HepG2 (cell line): ENCODE measurements around the gene ESAM.
"Not testable (repeated sequence)": the region's sequence is repeated elsewhere in the genome, so short reads cannot be mapped to it uniquely, and the experiment has no call there.

Experiments
- CBX5 ChIP-seq: sonication (generic); formaldehyde crosslinking; IDR thresholded peaks from 2 replicates; pipeline ENCODE4 v1.4.0; 2020; ENCODE audit warnings: missing genetic modification reagents, borderline replicate concordance
- CHD2 ChIP-seq: IDR thresholded peaks from 2 replicates; pipeline ENCODE4 v1.6.1; 2011; ENCODE audit warnings: low read depth, low read length, improper control_type of control experiment
- CTCF ChIP-seq: sonication (generic); formaldehyde crosslinking; IDR thresholded peaks from 2 replicates; pipeline ENCODE4 v1.5.0; 2020; ENCODE audit warnings: mild to moderate bottlenecking, missing genetic modification reagents, moderate library complexity
- EP300 ChIP-seq, 3 experiments: sonication (generic) in 1 of 3; formaldehyde crosslinking in 1 of 3; IDR thresholded peaks; 2 replicates each; pipeline versions ENCODE4 v1.5.1 to v1.6.1; 2011 to 2020; ENCODE audit warnings: low read depth in 2 of 3, low read length in 2 of 3, borderline replicate concordance in 1 of 3, improper control_type of control experiment in 1 of 3, mild to moderate bottlenecking in 1 of 3, missing genetic modification reagents in 1 of 3, moderate library complexity in 1 of 3
- EZH2 ChIP-seq: conservative IDR thresholded peaks from 2 replicates; pipeline ENCODE4 v1.6.1; 2012; ENCODE audit warnings: mild to moderate bottlenecking, low read depth, low read length, moderate library complexity
- NFYB ChIP-seq: sonication (generic); formaldehyde crosslinking; IDR thresholded peaks from 2 replicates; pipeline ENCODE4 v1.4.0; 2020; ENCODE audit warnings: missing genetic modification reagents
- POLR2AphosphoS2 ChIP-seq: IDR thresholded peaks from 2 replicates; pipeline ENCODE4 v1.6.1; 2011; ENCODE audit warnings: low read depth, low read length, improper control_type of control experiment
- POLR2AphosphoS5 ChIP-seq: IDR thresholded peaks from 2 replicates; pipeline ENCODE4 v1.6.1; 2012; ENCODE audit warnings: low read depth, low read length
- SOX5 ChIP-seq: IDR thresholded peaks from 2 replicates; pipeline ENCODE4 v1.6.1; 2016; ENCODE audit warnings: borderline replicate concordance
- USF2 ChIP-seq, 2 experiments: sonication (generic) in 1 of 2; formaldehyde crosslinking in 1 of 2; IDR thresholded peaks; 2 replicates each; pipeline versions ENCODE4 v1.5.1 to v1.6.1; 2011 to 2020; ENCODE audit warnings: borderline replicate concordance in 1 of 2, low read depth in 1 of 2, low read length in 1 of 2, mild to moderate bottlenecking in 1 of 2, missing genetic modification reagents in 1 of 2, moderate library complexity in 1 of 2
- ZBTB7A ChIP-seq: sonication (generic); formaldehyde crosslinking; IDR thresholded peaks from 2 replicates; pipeline ENCODE4 v1.8.0; 2022; ENCODE audit warnings: mild to moderate bottlenecking, missing genetic modification reagents
- ZNF501 ChIP-seq: sonication (generic); formaldehyde crosslinking; IDR thresholded peaks from 2 replicates; pipeline ENCODE4 v1.5.1; 2020; ENCODE audit warnings: mild to moderate bottlenecking, moderate library complexity, missing genetic modification reagents
- ZNF564 ChIP-seq: sonication (generic); formaldehyde crosslinking; IDR thresholded peaks from 2 replicates; pipeline ENCODE4 v1.8.1; 2023; ENCODE audit warnings: mild to moderate bottlenecking, missing genetic modification reagents
- TF ChIP-seq, protein P1 (sequence below): IDR thresholded peaks from 2 replicates; pipeline ENCODE4 v1.6.1; 2012; ENCODE audit warnings: inconsistent platforms

DNA sequence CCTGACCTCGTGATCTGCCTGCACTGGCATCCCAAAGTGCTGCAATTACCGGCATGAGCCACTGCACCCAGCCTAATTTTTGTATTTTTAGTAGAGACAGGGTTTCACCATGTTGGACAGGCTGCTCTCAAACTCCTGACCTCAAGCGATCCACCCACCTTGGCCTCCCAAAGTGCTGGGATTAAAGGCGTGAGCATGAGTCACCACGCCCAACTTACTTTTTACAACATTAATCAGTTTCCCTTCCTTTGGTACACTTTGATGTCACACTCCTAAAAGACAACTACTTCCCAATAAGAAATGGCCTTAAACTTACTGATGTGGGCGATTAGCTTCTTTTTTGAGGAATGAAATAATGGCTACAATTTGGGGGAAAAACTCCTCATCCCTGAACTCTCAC lies 8.9 kb upstream of the ESAM start:
- not testable (repeated sequence) for TF ChIP-seq EP300 (IDR thresholded peaks at IDR 0.05; ENCODE audit: low read depth in 2 of 2, low read length in 2 of 2); EP300 (CRISPR knock-in tag; IDR thresholded peaks at IDR 0.05; ENCODE audit: borderline replicate concordance); EZH2; ZNF501 (CRISPR knock-in tag); POLR2AphosphoS2; CTCF (CRISPR knock-in tag); SOX5 (CRISPR knock-in tag); CHD2; CBX5 (CRISPR knock-in tag); POLR2AphosphoS5; ZNF564; USF2 (IDR thresholded peaks at IDR 0.05; ENCODE audit: low read depth, low read length); USF2 (CRISPR knock-in tag; IDR thresholded peaks at IDR 0.05; ENCODE audit: borderline replicate concordance); ZBTB7A (CRISPR knock-in tag); NFYB (CRISPR knock-in tag)
- TF ChIP-seq, protein P1, sequence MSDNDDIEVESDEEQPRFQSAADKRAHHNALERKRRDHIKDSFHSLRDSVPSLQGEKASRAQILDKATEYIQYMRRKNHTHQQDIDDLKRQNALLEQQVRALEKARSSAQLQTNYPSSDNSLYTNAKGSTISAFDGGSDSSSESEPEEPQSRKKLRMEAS: not testable (repeated sequence)
